Psoas muscle (tissue), 8 donors: ENCODE results near the gene CIZ1. TPM values are rescaled to one million over a fixed set of nuclear protein-coding genes. Genes with fewer than 3 reads are reported as not detected.

ENCODE experiments used
- ATAC-seq, 4 donors: fragments of 200-7000 bp; cut with Tn5 transposase; one replicate each; pipeline ENCODE4 v1.9.1; 2020; ENCODE audit warnings: moderate library complexity in 3 of 4, mild to moderate bottlenecking in 2 of 4
- DNase-seq, 2 donors: peaks; one replicate each; pipeline ENCODE4 v3.0.0-alpha.2; 2020
- H3K27ac ChIP-seq: fragments of 200-600 bp; one replicate; pipeline ENCODE4 v1.8.0; 2022
- H3K27me3 ChIP-seq, 3 donors: fragments of 200-600 bp in 1 of 3; one replicate each; pipeline versions ENCODE4 v1.6.1 to v1.8.0; 2013 to 2022; ENCODE audit warnings: low read length in 2 of 3, mild to moderate bottlenecking in 2 of 3, moderate library complexity in 1 of 3; ENCODE audit not compliant: insufficient read depth in 3 of 3
- H3K36me3 ChIP-seq, 2 donors: fragments of 200-600 bp in 1 of 2; one replicate each; pipeline versions ENCODE4 v1.6.1 to v1.8.0; 2013 to 2022; ENCODE audit warnings: low read depth in 1 of 2, mild to moderate bottlenecking in 1 of 2, moderate library complexity in 1 of 2; ENCODE audit not compliant: insufficient read depth in 1 of 2
- H3K4me1 ChIP-seq: fragments of 200-600 bp; one replicate; pipeline ENCODE4 v1.8.0; 2022
- H3K4me3 ChIP-seq: fragments of 200-600 bp; one replicate; pipeline ENCODE4 v1.8.0; 2022; ENCODE audit warnings: mild to moderate bottlenecking
- H3K9me3 ChIP-seq: fragments of 200-600 bp; one replicate; pipeline ENCODE4 v1.8.0; 2022
- WGBS, 3 donors: extraction: QIAGEN DNeasy Blood & Tissue Kit; methylation state at CpG; one replicate each; pipeline versions ENCODE4 v1.1.6 to v1.1.7; 2013; 5-methylcytosine and 5-hydroxymethylcytosine counted together
- intact Hi-C, 2 donors: fragments of 100-400 bp; cut with DNase I; formaldehyde crosslinking; loops; one replicate each; pipeline versions ENCODE4 v1.11.0 to v1.14.2; 2022
- polyA plus RNA-seq, 3 donors: library from polyadenylated mRNA; stranded (reverse); fragments of 200-250 nt; gene quantifications; one replicate each; pipeline ENCODE4 v1.2.3, GENCODE V29; 2013
- total RNA-seq, 4 donors: library from RNA; stranded (reverse); fragmentation: NEBNext Ultra II Directional in 2 of 4; extraction: Animal tissue kit (Norgen Biotek cat#: 25700) in 2 of 4; gene quantifications; one replicate each; pipeline versions ENCODE4 v1.2.1 to v1.2.4, GENCODE V29; 2021 to 2023
- TF ChIP-seq, protein P1 (sequence below): fragments of 200-600 bp; IDR thresholded peaks from one replicate; pipeline ENCODE4 v1.8.0; 2022; ENCODE audit warnings: antibody characterized with exemption
- donor health status: healthy with polysubstance abuse.
- donor health status: DM: no; HTN: no; CAD: no; lungs with moderate emphysema.
- donor health status: Bipolar disorder and iron deficiency.
- donor health status: healthy.
- donor health status: DM: yes; HTN: yes; CAD: no.
- donor health status: DM: no; HTN: no; CAD: no.
- donor health status: DM: no; HTN: no; CAD: no.
- donor health status: DM: yes; HTN: yes; CAD: no.

Gene CIZ1
- total and polyA plus RNA-seq, 7 donors, result 36.2 to 119 (median 86.0) TPM

DNA sequence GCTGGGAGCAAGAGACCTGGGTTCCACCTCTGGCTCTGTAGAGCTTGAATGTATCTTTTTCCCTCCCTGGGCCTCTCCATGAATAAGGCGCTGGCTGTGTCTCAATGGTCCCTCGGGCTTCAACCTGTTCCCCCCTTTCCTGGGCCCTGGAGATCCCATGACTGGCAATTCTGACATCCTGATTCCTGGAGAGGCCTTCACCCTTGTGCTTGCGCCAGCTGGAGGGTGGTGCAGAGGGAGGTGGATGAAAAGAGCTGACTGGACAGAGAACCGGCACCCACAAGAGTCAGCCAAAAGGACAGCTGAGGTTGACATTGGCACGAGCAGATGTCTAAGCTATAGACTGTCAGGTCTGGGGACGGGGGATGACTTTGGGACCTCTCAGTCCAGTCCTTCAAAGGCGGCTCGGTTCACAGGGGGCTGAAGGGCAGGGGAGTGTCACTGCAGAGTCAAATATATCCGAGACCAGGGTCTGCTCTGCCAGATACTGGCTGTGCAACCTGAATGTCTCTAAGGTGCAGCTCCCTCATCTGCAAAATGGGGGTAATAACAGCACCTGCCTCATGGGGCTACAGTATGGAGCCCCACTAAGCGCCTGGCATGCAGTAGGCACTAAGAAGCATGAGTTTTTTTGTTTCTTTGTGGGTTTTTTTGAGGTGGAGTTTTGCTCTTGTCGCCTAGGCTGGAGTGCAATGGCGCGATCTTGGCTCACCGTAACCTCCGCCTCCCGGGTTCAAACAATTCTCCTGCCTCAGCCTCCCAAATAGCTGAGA lies 25.6 kb upstream of the CIZ1 start:
- Histone ChIP-seq H3K4me3 (no peak overlapping the region), H3K36me3 (no peaks in the 10 kb centered on the region), H3K27ac (no peak overlapping the region), H3K9me3 (no peaks in the 10 kb centered on the region), H3K27me3 (no peaks in the 10 kb centered on the region), H3K4me1 (peaks cover 3% of the 10 kb centered on the region)
- 71 to 75% (median 74%) methylated on average over 16 of the region's 16 CpGs for WGBS, 3 donors
- peak in 1 of 2 donors; percentile 42 for DNase-seq
- TF ChIP-seq, protein P1, sequence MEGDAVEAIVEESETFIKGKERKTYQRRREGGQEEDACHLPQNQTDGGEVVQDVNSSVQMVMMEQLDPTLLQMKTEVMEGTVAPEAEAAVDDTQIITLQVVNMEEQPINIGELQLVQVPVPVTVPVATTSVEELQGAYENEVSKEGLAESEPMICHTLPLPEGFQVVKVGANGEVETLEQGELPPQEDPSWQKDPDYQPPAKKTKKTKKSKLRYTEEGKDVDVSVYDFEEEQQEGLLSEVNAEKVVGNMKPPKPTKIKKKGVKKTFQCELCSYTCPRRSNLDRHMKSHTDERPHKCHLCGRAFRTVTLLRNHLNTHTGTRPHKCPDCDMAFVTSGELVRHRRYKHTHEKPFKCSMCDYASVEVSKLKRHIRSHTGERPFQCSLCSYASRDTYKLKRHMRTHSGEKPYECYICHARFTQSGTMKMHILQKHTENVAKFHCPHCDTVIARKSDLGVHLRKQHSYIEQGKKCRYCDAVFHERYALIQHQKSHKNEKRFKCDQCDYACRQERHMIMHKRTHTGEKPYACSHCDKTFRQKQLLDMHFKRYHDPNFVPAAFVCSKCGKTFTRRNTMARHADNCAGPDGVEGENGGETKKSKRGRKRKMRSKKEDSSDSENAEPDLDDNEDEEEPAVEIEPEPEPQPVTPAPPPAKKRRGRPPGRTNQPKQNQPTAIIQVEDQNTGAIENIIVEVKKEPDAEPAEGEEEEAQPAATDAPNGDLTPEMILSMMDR, result no peak
- ATAC-seq, result no peak
- intact Hi-C loops, result no loop called here

DNA sequence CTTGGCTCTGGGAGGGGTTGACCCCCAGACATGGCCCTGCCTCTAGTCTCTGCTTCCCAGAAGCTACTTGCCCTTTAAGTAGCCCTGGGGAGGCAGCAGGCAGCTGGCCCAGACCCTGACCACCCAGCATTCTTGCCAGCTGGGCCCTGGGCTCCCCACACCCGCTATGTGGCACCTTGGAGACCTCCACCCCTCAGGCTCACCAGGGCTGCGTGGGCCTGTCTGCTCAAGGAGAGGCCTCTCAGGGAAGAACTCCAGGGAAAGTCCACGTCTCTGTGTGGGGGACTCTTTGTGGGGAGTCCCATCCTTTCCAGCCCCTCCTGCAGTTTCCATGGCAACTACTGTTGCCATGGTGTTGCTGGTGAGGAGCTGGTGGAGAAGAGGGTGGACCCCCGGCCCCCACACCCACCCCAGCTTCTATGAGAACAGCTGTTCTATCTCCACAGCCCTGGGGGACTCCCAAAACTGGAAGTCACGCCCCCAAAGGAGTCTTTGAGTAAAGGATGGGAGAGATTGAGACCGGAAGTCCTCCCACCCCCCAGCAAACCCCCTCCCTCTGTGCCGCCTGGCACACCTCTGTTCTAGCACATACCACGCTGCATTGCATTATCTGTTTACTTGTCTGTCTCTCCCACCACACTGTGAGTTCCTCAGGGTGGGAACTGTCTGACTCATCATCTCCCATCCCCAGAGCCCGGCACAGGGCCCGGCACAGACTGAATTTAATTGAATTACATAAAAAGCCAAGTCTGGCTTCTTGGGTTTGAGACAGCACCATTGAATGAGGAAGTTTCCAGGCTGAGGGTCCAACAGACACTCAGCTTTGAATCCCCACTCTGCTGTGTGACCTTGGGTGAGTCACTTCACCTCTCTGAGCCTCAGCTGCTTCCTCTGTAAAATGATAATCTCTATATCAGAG lies 24.4 kb upstream of the CIZ1 start:
- Histone ChIP-seq H3K36me3 (no peaks in the 10 kb centered on the region), H3K9me3 (no peaks in the 10 kb centered on the region), H3K4me1 (peaks cover 3% of the 10 kb centered on the region), H3K4me3 (no peak overlapping the region), H3K27me3 (no peaks in the 10 kb centered on the region), H3K27ac (no peak overlapping the region)
- ATAC-seq (no peak), DNase-seq (peak in 1 of 2 donors; percentile 58)
- TF ChIP-seq, protein P1, result no peak
- WGBS, 3 donors, result 59 to 75% (median 61%) methylated on average over 10 of the region's 10 CpGs
- intact Hi-C loops, result no loop called here

DNA sequence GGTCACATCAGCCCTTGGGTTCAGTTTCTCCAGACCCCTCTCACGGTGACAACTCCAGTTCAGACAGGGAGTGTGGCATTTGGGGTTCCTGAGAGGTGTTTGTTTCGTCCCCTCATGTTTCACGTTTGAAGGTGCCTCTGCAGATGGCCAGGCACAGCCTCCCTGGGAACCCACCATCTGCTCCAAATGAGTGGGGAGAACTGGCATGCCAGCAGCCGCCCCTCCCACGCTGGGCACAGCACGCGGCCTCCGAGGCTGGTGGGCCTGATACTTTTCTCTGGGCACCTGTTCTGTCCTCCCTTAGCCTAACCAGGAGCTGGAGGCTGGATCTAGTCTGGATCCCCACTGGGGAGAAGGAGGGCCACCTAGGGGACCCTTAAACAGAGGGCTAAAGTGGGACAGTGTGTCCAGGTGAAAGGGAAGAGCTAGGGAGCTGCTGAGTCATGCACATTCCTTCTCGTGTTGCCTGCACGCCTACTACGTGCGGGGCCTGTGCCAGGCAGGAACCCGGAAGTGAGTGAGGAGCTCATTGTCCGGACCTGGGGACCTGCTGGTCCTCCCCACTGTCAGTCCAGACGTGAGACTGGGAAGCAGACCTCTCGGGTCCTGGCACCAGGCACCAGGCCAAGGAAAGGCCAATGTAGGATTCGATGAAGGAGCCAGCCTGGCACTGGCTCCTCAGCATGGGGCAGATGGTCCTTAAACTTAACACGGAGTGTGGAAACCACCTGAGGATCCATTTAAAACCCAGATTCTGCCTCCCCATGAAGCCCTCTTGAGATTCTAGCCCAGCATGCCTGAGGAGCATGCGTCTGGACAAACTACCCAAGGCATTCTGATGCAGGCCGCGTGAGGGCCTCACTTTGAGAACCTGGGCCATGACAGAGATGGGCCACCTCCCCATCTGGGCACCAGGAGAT lies 23.5 kb upstream of the CIZ1 start:
- peaks cover 3% of the 10 kb centered on the region for H3K4me1 ChIP-seq
- WGBS, 3 donors, result 50 to 66% (median 54%) methylated on average over 21 of the region's 21 CpGs
- no peaks in the 10 kb centered on the region for H3K27me3 ChIP-seq
- H3K27ac ChIP-seq, result no peak overlapping the region
- intact Hi-C loops, result no loop called here
- H3K36me3 ChIP-seq, result no peaks in the 10 kb centered on the region
- no peak overlapping the region for H3K4me3 ChIP-seq
- no peaks in the 10 kb centered on the region for H3K9me3 ChIP-seq
- ATAC-seq (no peak), DNase-seq (no peak)
- TF ChIP-seq, protein P1, result no peak

DNA sequence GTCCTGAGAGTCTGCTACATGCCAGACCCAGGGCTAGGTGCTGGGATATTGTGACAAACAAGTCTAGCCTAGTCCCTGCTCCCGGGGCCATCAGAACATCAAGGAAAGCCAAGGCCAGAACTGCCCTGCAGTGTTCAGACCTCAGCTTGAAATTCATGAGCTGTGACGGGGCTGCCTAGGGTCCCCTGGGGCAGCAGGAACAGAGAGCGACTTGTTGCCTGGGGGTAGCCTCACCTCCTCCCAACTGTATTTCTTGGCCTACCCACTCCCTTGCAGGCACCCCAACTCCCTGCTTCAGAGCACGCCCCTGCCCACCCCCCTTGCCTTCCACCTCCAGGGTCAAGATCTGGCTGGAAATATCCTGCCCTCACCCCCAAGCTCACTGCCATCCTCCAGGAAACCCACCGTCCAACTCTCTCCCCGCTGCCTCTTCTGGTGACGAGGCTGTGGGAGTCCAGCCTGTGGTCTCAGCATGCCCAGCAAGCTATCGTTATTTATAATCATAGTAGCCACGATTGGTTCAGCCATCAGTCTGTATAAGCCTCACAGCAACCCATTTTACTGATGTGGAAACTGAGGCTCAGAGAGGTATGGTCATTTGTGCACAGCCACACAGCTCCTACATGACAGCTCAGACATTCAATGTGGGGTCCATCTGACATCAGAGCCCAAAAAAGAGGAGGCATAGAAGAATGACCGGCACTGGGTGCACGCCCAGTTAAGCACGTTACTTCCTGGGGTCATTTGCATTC lies 22.6 kb upstream of the CIZ1 start:
- H3K27me3 ChIP-seq, result no peaks in the 10 kb centered on the region
- ATAC-seq, result no peak
- TF ChIP-seq, protein P1, result no peak
- intact Hi-C loops, result no loop called here
- H3K36me3 ChIP-seq, result no peaks in the 10 kb centered on the region
- H3K4me1 ChIP-seq, result peaks cover 3% of the 10 kb centered on the region
- H3K27ac ChIP-seq, result no peak overlapping the region
- DNase-seq, result no peak
- WGBS, 3 donors, result 79 to 87% (median 79%) methylated on average over 12 of the region's 12 CpGs
- no peaks in the 10 kb centered on the region for H3K9me3 ChIP-seq
- H3K4me3 ChIP-seq, result no peak overlapping the region
